GM04504 (cell line): ENCODE data around the gene DPYSL4.
"Not testable (repeated sequence)": the region's sequence is repeated elsewhere in the genome, so short reads cannot be mapped to it uniquely, and the experiment has no call there.

Source experiments
- DNase-seq: peaks from one replicate; pipeline ENCODE4 v3.0.0-alpha.2; 2012; ENCODE audit warnings: low read depth

The DPYSL4 gene

GRCh38 chr10:132207536-132208461 is 21.1 kb downstream of the DPYSL4 start:
- no peak for DNase-seq

- DNase-seq: no peak
Observed at GRCh38 chr10:132208462-132209050, 21.8 kb downstream of the DPYSL4 start.

- DNase-seq: no peak
Observed at GRCh38 chr10:132209130-132209529, 22.4 kb downstream of the DPYSL4 start.

GRCh38 chr10:132209978-132210530 is 23.3 kb downstream of the DPYSL4 start:
- no peak for DNase-seq

- no peak for DNase-seq
Observed at GRCh38 chr10:132210766-132211165, 24.0 kb downstream of the DPYSL4 start.

- DNase-seq: no peak
Observed at GRCh38 chr10:132211246-132211645, 24.5 kb downstream of the DPYSL4 start.

GRCh38 chr10:132212816-132213215 is 26.1 kb downstream of the DPYSL4 start:
- DNase-seq: no peak

- DNase-seq: no peak
Observed at GRCh38 chr10:132213917-132214316, 27.2 kb downstream of the DPYSL4 start.

GRCh38 chr10:132216441-132216840 is 29.7 kb downstream of the DPYSL4 start:
- DNase-seq: not testable (repeated sequence)

- DNase-seq: no peak
Observed at GRCh38 chr10:132219486-132219885, 32.7 kb downstream of the DPYSL4 start.

- DNase-seq: no peak
Observed at GRCh38 chr10:132220061-132220460, 33.3 kb downstream of the DPYSL4 start.

- not testable (repeated sequence) for DNase-seq
Observed at GRCh38 chr10:132220996-132221395, 34.2 kb downstream of the DPYSL4 start.

- no peak for DNase-seq
Observed at GRCh38 chr10:132222726-132223125, 36.0 kb downstream of the DPYSL4 start.

GRCh38 chr10:132223156-132223590 is 36.4 kb downstream of the DPYSL4 start:
- peak; percentile 59 for DNase-seq

- DNase-seq: no peak
Observed at GRCh38 chr10:132223611-132224342, 37.0 kb downstream of the DPYSL4 start.

GRCh38 chr10:132224343-132225072 is 37.8 kb downstream of the DPYSL4 start:
- no peak for DNase-seq

- no peak for DNase-seq
Observed at GRCh38 chr10:132225073-132225848, 38.5 kb downstream of the DPYSL4 start.

GRCh38 chr10:132225849-132226205 is 39.1 kb downstream of the DPYSL4 start:
- DNase-seq: no peak

- DNase-seq: no peak
Observed at GRCh38 chr10:132226586-132227405, 40.0 kb downstream of the DPYSL4 start.

- no peak for DNase-seq
Observed at GRCh38 chr10:132227851-132228390, 41.2 kb downstream of the DPYSL4 start.
